ENCODE data around the gene TRAPPC10.

DNA sequence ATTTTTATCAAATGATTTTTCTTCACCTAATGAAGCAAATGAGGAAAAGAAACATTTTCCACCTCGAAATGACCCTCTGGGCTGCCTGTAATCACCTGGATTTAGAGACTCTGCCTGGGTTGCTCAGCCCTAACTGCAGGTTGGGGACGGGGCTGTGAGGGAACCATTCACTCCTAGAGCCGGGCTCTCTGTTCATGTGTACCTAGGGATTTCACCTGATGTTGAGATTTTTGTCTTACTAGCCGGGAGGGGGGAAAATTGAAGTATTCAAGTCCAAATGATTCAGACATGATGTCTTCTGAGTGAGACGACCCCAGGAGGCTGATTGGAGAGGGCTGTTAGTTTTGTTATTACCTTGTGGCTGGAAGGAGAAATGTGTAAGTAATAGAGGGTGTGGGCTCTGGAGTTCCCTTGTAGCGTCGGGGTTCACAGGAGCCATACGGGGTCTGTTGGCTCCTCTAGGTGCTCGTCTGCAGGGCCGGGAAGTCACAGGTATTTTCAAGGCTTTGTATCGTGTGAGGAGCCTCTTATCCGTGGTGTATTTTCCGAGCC lies 52.8 kb downstream of the TRAPPC10 start:
- TF ChIP-seq, protein P1, sequence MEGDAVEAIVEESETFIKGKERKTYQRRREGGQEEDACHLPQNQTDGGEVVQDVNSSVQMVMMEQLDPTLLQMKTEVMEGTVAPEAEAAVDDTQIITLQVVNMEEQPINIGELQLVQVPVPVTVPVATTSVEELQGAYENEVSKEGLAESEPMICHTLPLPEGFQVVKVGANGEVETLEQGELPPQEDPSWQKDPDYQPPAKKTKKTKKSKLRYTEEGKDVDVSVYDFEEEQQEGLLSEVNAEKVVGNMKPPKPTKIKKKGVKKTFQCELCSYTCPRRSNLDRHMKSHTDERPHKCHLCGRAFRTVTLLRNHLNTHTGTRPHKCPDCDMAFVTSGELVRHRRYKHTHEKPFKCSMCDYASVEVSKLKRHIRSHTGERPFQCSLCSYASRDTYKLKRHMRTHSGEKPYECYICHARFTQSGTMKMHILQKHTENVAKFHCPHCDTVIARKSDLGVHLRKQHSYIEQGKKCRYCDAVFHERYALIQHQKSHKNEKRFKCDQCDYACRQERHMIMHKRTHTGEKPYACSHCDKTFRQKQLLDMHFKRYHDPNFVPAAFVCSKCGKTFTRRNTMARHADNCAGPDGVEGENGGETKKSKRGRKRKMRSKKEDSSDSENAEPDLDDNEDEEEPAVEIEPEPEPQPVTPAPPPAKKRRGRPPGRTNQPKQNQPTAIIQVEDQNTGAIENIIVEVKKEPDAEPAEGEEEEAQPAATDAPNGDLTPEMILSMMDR (IDR thresholded peaks at IDR 0.05; ENCODE audit: low read depth, low read length): no peak
- no peak for TF ChIP-seq EZH2phosphoT487 (IDR thresholded peaks at IDR 0.05; ENCODE audit: low read depth)

All from OCI-LY3 (cell line).